ENCODE measurements around the gene SPSB3.

SPSB3 gene

GRCh38 chr16:1788708-1789100, 6.3 kb upstream of the SPSB3 start:
- no peak for TF ChIP-seq CTCF (IDR thresholded peaks at IDR 0.05; ENCODE audit: control insufficient read depth, extremely low read depth, insufficient read depth)
- no peak for DNase-seq (ENCODE audit: low read depth)
- H3K4me3 ChIP-seq (ENCODE audit: low read depth, low read length), result no peak overlapping the region

- no peak for TF ChIP-seq CTCF (IDR thresholded peaks at IDR 0.05; ENCODE audit: control insufficient read depth, extremely low read depth, insufficient read depth)
- DNase-seq (ENCODE audit: low read depth), result no peak
- H3K4me3 ChIP-seq (ENCODE audit: low read depth, low read length), result no peak overlapping the region
These were observed 5.8 kb upstream of the SPSB3 start for GRCh38 chr16:1788095-1788707.

GRCh38 chr16:1787322-1788094, 5.1 kb upstream of the SPSB3 start:
- no peak for TF ChIP-seq CTCF (IDR thresholded peaks at IDR 0.05; ENCODE audit: control insufficient read depth, extremely low read depth, insufficient read depth)
- H3K4me3 ChIP-seq (ENCODE audit: low read depth, low read length), result no peak overlapping the region

GRCh38 chr16:1787056-1787321, 4.6 kb upstream of the SPSB3 start:
- DNase-seq (ENCODE audit: low read depth), result no peak
- TF ChIP-seq CTCF (IDR thresholded peaks at IDR 0.05; ENCODE audit: control insufficient read depth, extremely low read depth, insufficient read depth), result no peak
- no peak overlapping the region for H3K4me3 ChIP-seq (ENCODE audit: low read depth, low read length)

More at GRCh38 chr16:1787322-1788094, 5.1 kb upstream of the SPSB3 start:
- DNase-seq (ENCODE audit: low read depth), result no peak

DNA sequence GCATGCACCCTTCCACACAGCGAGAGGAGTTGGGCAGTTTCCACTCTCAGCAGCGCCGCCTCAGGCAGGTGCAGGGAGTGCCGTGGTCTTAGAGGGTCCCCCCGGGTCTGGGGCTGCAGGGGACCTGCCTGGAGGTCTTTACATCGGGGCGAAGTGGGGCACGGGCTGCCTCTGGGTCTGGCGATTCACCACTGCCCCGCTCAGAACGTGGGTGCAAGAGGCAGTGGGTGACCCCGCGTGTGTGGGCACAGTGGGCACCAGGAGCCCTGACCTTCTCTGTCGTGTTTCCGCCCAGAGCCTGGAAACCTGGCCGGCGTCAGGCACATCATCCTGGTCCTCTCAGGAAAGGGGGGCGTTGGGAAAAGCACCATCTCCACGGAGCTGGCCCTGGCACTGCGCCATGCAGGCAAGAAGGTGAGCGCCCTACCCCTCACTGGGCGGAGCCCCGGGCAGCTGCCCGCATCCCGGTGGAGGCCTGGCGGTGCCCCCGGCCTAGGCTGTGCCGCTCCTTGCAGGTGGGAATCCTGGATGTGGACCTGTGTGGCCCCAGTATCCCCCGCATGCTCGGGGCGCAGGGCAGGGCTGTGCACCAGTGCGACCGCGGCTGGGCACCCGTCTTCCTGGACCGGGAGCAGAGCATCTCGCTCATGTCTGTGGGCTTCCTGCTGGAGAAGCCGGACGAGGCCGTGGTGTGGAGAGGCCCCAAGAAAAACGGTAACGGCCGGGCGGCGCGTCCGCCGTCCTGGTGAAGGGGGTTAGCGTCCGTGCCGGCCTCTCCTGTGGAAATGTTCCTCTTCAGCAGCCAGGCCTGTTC, 4.1 kb upstream of the SPSB3 start:
- TF ChIP-seq CTCF (IDR thresholded peaks at IDR 0.05; ENCODE audit: control insufficient read depth, extremely low read depth, insufficient read depth), result no peak
- DNase-seq (ENCODE audit: low read depth), result no peak
- no peak overlapping the region for H3K4me3 ChIP-seq (ENCODE audit: low read depth, low read length)

DNA sequence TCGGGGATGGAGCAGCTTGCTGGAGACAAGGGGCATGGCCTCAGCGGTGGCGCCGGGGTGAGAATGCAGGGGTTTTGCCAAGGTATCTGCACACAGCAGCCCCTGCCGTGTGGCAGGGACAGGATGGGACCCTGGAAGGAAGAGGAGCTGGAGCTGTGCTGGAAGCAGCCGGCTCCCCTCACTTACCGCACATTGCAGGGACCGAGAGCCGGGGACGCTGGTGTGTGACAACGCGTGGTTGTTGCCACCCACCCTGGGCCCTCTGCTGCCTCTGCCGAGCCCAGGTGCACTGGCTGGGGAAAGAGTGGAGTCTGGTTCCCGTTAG, 3.4 kb upstream of the SPSB3 start:
- no peak for TF ChIP-seq CTCF (IDR thresholded peaks at IDR 0.05; ENCODE audit: control insufficient read depth, extremely low read depth, insufficient read depth)
- no peak for DNase-seq (ENCODE audit: low read depth)
- no peak overlapping the region for H3K4me3 ChIP-seq (ENCODE audit: low read depth, low read length)

Data from LNCaP clone FGC (cell line).